Peyer's patch (tissue), 4 donors: ENCODE measurements around the gene SPRR2A.

ENCODE experiments used
- CTCF ChIP-seq, 6 experiments: fragments of 450-650 bp in 4 of 6; fragments of 200-600 bp in 2 of 6; sonication (generic) in 1 of 6; IDR thresholded peaks; one replicate each; pipeline ENCODE4 v1.5.1; 2017 to 2019; ENCODE audit warnings: antibody characterized with exemption in 6 of 6, mild to moderate bottlenecking in 3 of 6, moderate library complexity in 1 of 6
- POLR2A ChIP-seq, 2 donors: fragments of 450-650 bp; IDR thresholded peaks; one replicate each; pipeline ENCODE4 v1.5.1; 2017; ENCODE audit warnings: antibody characterized with exemption in 2 of 2, mild to moderate bottlenecking in 2 of 2, moderate library complexity in 2 of 2

- no peak for TF ChIP-seq CTCF (IDR thresholded peaks at IDR 0.05)
- no peak for TF ChIP-seq POLR2A (IDR thresholded peaks at IDR 0.05)
Measured at GRCh38 chr1:153030895-153031294, 26.4 kb downstream of the SPRR2A start, which contains the start of gene SPRR1B.
